GM23248 (cell line): ENCODE data around the gene ADAMTS10. TPM values are rescaled to one million over a fixed set of nuclear protein-coding genes. Genes with fewer than 3 reads are reported as not detected.

Experiments used
- DNase-seq: peaks from one replicate; pipeline ENCODE4 v3.0.0-alpha.2; 2015
- H2AFZ ChIP-seq: fragments of 200-600 bp; sonication (generic); 2 replicates; pipeline ENCODE4 v1.6.1; 2016; ENCODE audit warnings: antibody characterized with exemption
- H3F3A ChIP-seq: fragments of 200-600 bp; sonication (generic); 2 replicates; pipeline ENCODE4 v1.6.1; 2016; ENCODE audit warnings: mild to moderate bottlenecking, antibody characterized with exemption, mixed run types; ENCODE audit not compliant: insufficient read depth
- H3K27ac ChIP-seq: fragments of 200-600 bp; sonication (generic); 2 replicates; pipeline ENCODE4 v1.5.1; 2016; ENCODE audit warnings: mild to moderate bottlenecking
- H3K27me3 ChIP-seq: fragments of 200-600 bp; sonication (generic); replicated peaks from 2 replicates; pipeline ENCODE4 v1.6.1; 2016; ENCODE audit warnings: mild to moderate bottlenecking; ENCODE audit not compliant: insufficient read depth
- H3K36me3 ChIP-seq: fragments of 200-600 bp; sonication (generic); 2 replicates; pipeline ENCODE4 v1.6.1; 2016; ENCODE audit warnings: low read depth, mild to moderate bottlenecking
- H3K4me1 ChIP-seq: fragments of 200-600 bp; sonication (generic); 2 replicates; pipeline ENCODE4 v1.6.1; 2016; ENCODE audit warnings: mild to moderate bottlenecking; ENCODE audit not compliant: insufficient read depth
- H3K4me2 ChIP-seq: fragments of 200-600 bp; sonication (generic); one replicate; pipeline ENCODE4 v1.6.1; 2016; ENCODE audit warnings: mild to moderate bottlenecking; ENCODE audit not compliant: unreplicated experiment
- H3K4me3 ChIP-seq: fragments of 200-600 bp; sonication (generic); 2 replicates; pipeline ENCODE4 v1.5.1; 2016; ENCODE audit warnings: mild to moderate bottlenecking
- H3K79me2 ChIP-seq: fragments of 200-600 bp; sonication (generic); 2 replicates; pipeline ENCODE4 v1.6.1; 2016; ENCODE audit warnings: mild to moderate bottlenecking; ENCODE audit not compliant: insufficient read depth
- H3K9ac ChIP-seq: fragments of 200-600 bp; sonication (generic); 2 replicates; pipeline ENCODE4 v1.6.1; 2016; ENCODE audit warnings: mild to moderate bottlenecking
- H3K9me2 ChIP-seq: fragments of 200-600 bp; sonication (generic); 2 replicates; pipeline ENCODE4 v1.6.1; 2016; ENCODE audit warnings: mixed run types, mild to moderate bottlenecking, moderate library complexity; ENCODE audit not compliant: insufficient read depth
- H3K9me3 ChIP-seq: fragments of 200-600 bp; sonication (generic); one replicate; pipeline ENCODE4 v1.6.1; 2017; ENCODE audit warnings: low read depth
- H4K20me1 ChIP-seq: fragments of 200-600 bp; sonication (generic); 2 replicates; pipeline ENCODE4 v1.6.0; 2016; ENCODE audit not compliant: insufficient read depth
- EZH2 ChIP-seq: fragments of 200-600 bp; sonication (generic); IDR thresholded peaks from 2 replicates; pipeline ENCODE4 v1.6.1; 2018; ENCODE audit warnings: antibody characterized with exemption, mild to moderate bottlenecking; ENCODE audit not compliant: insufficient read depth, poor library complexity, severe bottlenecking
- EZH2phosphoT487 ChIP-seq: fragments of 200-600 bp; sonication (generic); IDR thresholded peaks from 2 replicates; pipeline ENCODE4 v1.6.1; 2018; ENCODE audit warnings: antibody characterized with exemption, moderate library complexity, mild to moderate bottlenecking, low read depth; ENCODE audit not compliant: insufficient read depth
- WGBS, 2 experiments: methylation state at CpG; one replicate each; pipeline ENCODE4 v1.1.6; 2015 to 2017; ENCODE audit warnings: low lambda C conversion rate in 2 of 2, low coverage in 1 of 2; ENCODE audit errors: missing lambda C conversion rate in 2 of 2; 5-methylcytosine and 5-hydroxymethylcytosine counted together
- in situ Hi-C: fragments of 300-500 bp; cut with MboI; formaldehyde crosslinking; loops from 2 replicates; pipeline ENCODE4 v1.15.0; 2020
- polyA plus RNA-seq: library from polyadenylated mRNA; unstranded; fragments of >200 nt; fragmentation: Nextera tagmentation; extraction: Ambion mirVana; gene quantifications from 2 replicates; pipeline ENCODE4 v1.2.1, GENCODE V29; 2016
- total RNA-seq: library from RNA; depleted of rRNA; stranded (reverse); fragments of >200 nt; shearing (Covaris generic); gene quantifications from 2 replicates; pipeline ENCODE4 v1.2.3, GENCODE V29; 2014

The ADAMTS10 gene
- total and polyA plus RNA-seq, 2 experiments from 2014 or later = 4.3 to 12.2 TPM

DNA sequence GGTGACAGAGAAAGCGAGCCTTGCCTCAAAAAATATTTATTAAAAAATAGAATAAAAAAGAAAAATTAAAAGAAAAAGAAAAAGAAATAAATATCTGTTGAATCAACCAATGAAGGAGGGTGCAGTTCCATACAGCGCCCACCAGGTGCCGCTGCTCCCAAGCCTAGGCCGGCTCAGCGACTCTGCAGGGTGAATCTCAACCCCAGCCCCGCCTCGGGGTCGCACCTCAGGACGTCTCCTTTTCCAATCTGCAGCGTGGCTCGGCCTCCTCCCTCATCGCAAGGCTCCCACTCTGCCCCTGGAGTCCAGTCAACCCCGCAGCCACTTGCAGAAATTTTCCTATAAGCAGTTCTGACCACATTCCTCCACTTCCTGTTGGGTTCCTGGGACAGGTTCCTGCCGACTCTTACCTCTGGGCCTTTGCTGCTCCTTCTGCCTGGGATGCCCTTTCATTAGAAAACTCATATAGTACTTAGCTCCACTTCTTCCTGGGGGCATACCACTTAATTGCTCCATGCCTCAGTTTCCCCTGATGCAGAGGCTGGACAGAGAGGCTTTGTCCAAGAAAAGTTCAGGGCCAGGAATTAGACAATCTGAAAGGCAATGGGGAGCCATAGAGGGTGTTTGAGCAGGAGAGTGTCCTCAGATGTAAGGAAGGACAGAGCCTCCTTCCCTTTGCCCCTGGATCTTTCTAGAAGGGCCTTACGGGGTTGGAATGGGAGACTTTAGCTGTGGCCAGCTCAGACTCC, 44.2 kb upstream of the ADAMTS10 start:
- Histone ChIP-seq H3K79me2 (no peaks in the 10 kb centered on the region), H3F3A (no peaks in the 10 kb centered on the region; the same call in 1 of the 2 replicates), H3K4me3 (peak overlapping the region; percentile 39), H3K27ac (no peak overlapping the region), H3K4me2 (peak overlapping the region; percentile 67), H4K20me1 (no peaks in the 10 kb centered on the region), H3K4me1 (peaks cover 6% of the 10 kb centered on the region), H3K27me3 (peaks cover 10% of the 10 kb centered on the region), H3K36me3 (no peaks in the 10 kb centered on the region), H3K9ac (no peak overlapping the region), H3K9me3 (no peaks in the 10 kb centered on the region), H2AFZ (peak overlapping the region; percentile 52), H3K9me2 (no peaks in the 10 kb centered on the region)
- peak; percentile 64 for DNase-seq
- 3 to 4% methylated on average over 15 of the region's 15 CpGs for WGBS, 2 experiments
- in situ Hi-C loops = no loop called here
- TF ChIP-seq EZH2 (no peak), EZH2phosphoT487 (no peak)

DNA sequence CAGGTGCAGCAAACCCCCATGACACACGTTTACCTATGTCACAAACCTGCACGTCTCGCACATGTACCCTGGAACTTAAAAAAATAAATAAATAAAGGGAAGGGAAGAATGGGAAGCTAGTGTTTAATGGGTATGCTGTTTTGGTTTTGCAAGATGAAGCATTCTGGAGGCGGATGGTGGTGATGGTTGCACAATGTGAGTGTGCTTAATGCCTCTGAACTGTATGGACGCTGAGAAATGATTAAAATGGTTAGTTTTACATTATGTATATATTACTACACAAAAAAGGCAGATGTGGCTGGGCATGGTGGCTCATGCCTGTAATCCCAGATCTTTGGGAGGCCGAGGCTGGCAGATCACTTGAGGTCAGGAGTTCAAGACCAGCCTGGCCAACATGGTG, 37.7 kb upstream of the ADAMTS10 start:
- Histone ChIP-seq H3K9me2 (no peaks in the 10 kb centered on the region), H3K4me3 (no peak overlapping the region), H3K4me2 (no peak overlapping the region), H3K27ac (no peak overlapping the region), H3K9me3 (no peaks in the 10 kb centered on the region), H3K79me2 (no peaks in the 10 kb centered on the region), H3F3A (no peaks in the 10 kb centered on the region; the same call in 1 of the 2 replicates), H3K36me3 (no peaks in the 10 kb centered on the region), H3K4me1 (peaks cover 6% of the 10 kb centered on the region), H2AFZ (no peak overlapping the region), H3K9ac (no peak overlapping the region), H4K20me1 (no peaks in the 10 kb centered on the region), H3K27me3 (peaks cover 5% of the 10 kb centered on the region; the same call in 1 of the 2 replicates)
- in situ Hi-C loops = no loop called here
- WGBS, 2 experiments = 62 to 69% methylated on average over 6 of the region's 6 CpGs
- no peak for TF ChIP-seq EZH2phosphoT487
- TF ChIP-seq EZH2 = no peak
- DNase-seq = no peak

DNA sequence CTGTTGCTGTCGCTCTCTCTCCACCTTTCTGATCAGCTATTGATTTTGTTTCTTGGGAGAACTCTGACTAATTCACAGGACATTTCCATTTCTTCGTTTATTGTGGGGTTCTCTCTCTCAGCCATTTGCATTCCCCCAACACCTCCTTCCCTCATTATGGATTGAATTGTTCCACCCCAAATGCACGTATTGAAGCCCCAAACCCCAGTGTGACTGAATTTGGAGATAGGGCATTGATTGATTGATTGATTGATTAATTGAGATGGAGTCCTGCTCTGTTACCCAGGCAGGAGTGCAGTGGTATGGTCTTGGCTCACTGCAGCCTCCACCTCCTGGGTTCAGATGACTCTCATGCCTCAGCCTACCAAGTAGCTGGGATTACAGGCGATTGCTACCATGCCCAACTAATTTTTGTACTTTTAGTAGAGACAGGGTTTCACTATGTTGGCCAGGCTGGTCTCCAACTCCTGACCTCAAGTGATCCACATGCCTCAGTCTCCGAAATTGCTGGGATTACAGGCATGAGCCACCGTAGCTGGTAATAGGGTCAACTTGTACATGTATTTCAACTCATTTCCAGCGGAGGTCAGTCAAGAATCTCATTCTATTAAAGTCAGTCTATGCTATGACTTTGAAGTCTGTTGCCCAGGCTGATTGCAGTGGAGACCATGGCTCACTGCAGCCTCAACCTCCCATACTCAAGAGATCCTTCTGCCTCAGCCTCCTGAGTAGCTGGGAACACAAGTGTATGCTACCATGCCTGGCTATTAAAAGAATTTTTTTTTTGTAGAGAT, 33.5 kb upstream of the ADAMTS10 start:
- H3K9ac ChIP-seq = no peak overlapping the region
- whole genome bisulfite sequencing, 2 experiments = 23 to 25% methylated on average over 7 of the region's 7 CpGs
- no peak overlapping the region for H3K27ac ChIP-seq
- no peaks in the 10 kb centered on the region for H3K9me3 ChIP-seq
- H3K36me3 ChIP-seq = no peaks in the 10 kb centered on the region
- H3F3A ChIP-seq = no peaks in the 10 kb centered on the region
- H3K4me1 ChIP-seq = no peaks in the 10 kb centered on the region
- TF ChIP-seq EZH2 (no peak), EZH2phosphoT487 (no peak)
- in situ Hi-C loops = no loop called here
- H3K27me3 ChIP-seq = no peaks in the 10 kb centered on the region
- no peak overlapping the region for H3K4me2 ChIP-seq
- H3K79me2 ChIP-seq = no peaks in the 10 kb centered on the region
- H2AFZ ChIP-seq = no peak overlapping the region
- no peaks in the 10 kb centered on the region for H3K9me2 ChIP-seq
- no peak for DNase-seq
- no peaks in the 10 kb centered on the region for H4K20me1 ChIP-seq
- no peak overlapping the region for H3K4me3 ChIP-seq

DNA sequence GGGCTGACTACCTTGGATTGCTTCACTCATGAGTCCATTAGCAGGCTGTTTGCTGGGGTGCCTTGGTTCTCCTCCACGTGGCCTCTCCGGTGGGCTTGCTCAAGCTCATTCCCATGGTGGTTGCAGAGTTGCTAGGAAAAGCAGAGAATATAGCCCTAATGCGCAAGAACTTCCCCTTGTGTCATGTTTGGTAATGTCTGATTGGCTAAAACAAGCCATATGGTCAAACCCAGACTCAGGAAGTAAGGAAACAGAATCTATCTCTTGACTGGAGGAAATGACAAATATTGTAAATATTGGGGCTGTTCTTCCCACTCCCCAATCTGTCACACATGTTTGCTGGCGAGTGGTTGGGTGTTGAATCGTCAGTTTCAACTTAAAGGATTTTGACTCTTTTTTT, 32.0 kb upstream of the ADAMTS10 start:
- DNase-seq = no peak
- in situ Hi-C loops = no loop called here
- Histone ChIP-seq H3K27me3 (no peaks in the 10 kb centered on the region), H4K20me1 (no peaks in the 10 kb centered on the region), H3K9me3 (no peaks in the 10 kb centered on the region), H3K4me1 (no peaks in the 10 kb centered on the region), H3K4me3 (no peak overlapping the region), H3K79me2 (no peaks in the 10 kb centered on the region), H3K9ac (no peak overlapping the region), H3K4me2 (no peak overlapping the region), H2AFZ (no peak overlapping the region), H3K36me3 (no peaks in the 10 kb centered on the region), H3K27ac (no peak overlapping the region), H3K9me2 (no peaks in the 10 kb centered on the region), H3F3A (no peaks in the 10 kb centered on the region)
- 46 to 55% methylated on average over 5 of the region's 5 CpGs for WGBS, 2 experiments
- TF ChIP-seq EZH2phosphoT487 (no peak), EZH2 (no peak)
